ENCODE data around the gene FAM177A1. TPM values are rescaled to one million over a fixed set of nuclear protein-coding genes. Genes with fewer than 3 reads are reported as not detected.
A peak's percentile ranks its signal among the peaks of the same experiment; 100 is the strongest.

Gene FAM177A1
- total RNA-seq, 3 donors from 2014 or later (not counting 1 experiment from before 2014, with no cell fraction given) = 73.8 to 131 (median 79.6) TPM

DNA sequence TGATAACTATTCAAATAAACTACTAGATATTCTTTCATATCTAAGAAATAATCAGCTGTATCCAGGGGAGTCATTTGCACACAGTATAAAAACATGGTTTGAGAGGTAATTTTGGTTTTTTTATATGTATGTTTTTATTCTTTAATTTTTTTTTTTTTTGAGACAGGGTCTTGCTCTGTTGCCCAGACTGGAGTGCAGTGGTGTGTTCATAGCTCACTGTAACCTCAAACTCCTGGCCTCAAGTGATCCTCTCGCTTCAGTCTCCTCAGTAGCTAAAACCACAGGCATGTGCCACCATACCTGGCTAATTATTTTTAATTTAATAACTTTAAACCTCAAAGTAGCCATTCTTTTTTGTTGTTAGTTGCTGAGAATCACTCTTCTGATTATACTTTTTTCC is 78.1 kb downstream of the FAM177A1 start:
- intact Hi-C loops (cut with micrococcal nuclease) = loop anchor here (5.0 to 10.0 kb wide), 3 partner anchors 249 to 703 kb away; partner anchors contain the start of genes BAZ1A and BRMS1L
- no peaks in the 10 kb centered on the region for H3K9me3 Mint-ChIP-seq
- DNase-seq = no peak
- Histone ChIP-seq H3K36me3 (ENCODE audit: control insufficient read depth, insufficient read depth, low read length) (peaks cover 2% of the 10 kb centered on the region), H3K9me3 (ENCODE audit: control insufficient read depth, insufficient read depth, low read length) (no peaks in the 10 kb centered on the region), H3K27me3 (ENCODE audit: control insufficient read depth, insufficient read depth, low read length) (no peaks in the 10 kb centered on the region), H3K4me3 (ENCODE audit: low read length) (no peak overlapping the region), H3K27ac (ENCODE audit: low read length) (no peak overlapping the region), H3K4me1 (ENCODE audit: control insufficient read depth, insufficient read depth, low read length) (peaks cover 30% of the 10 kb centered on the region)
- no peaks in the 10 kb centered on the region for H3K27me3 Mint-ChIP-seq (ENCODE audit: low read depth in 2 of 2)
- peak overlapping the region in 1 of 2 donors; percentile 99 for H3K27ac Mint-ChIP-seq
- no peak for ATAC-seq
- TF ChIP-seq CTCF (IDR thresholded peaks at IDR 0.05) = no peak
- peaks cover 13% of the 10 kb centered on the region for H3K36me3 Mint-ChIP-seq
- WGBS (ENCODE audit: insufficient coverage) = 40% methylated on average over 1 of the region's 1 CpG
- peak overlapping the region; percentile 97 for H3K4me3 Mint-ChIP-seq
- H3K4me1 Mint-ChIP-seq = peaks cover 61 to 64% of the 10 kb centered on the region in 2 donors

Other genes starting within 250 kb of the FAM177A1 start
- 10 to 100 TPM; 54.6 to 89.5 (median 64.6) TPM for gene BAZ1A, start 170.9 kb upstream of the FAM177A1 start, total RNA-seq
- gene SRP54, start 63.3 kb upstream of the FAM177A1 start, total RNA-seq = 10 to 100 TPM; 41.2 to 63.2 (median 48.8) TPM
- gene PPP2R3C, start 75.7 kb downstream of the FAM177A1 start, total RNA-seq = 10 to 100 TPM; 41.5 to 49.7 (median 48.3) TPM
- 10 to 100 TPM; 18.3 to 35.8 (median 20.5) TPM for gene PRORP, start 76.3 kb downstream of the FAM177A1 start, total RNA-seq
- gene PSMA6, start 246.1 kb downstream of the FAM177A1 start, total RNA-seq = 100 to 1,000 TPM; 130 to 141 (median 139) TPM